Measurements from ENCODE around the gene CDHR3. TPM values are rescaled to one million over a fixed set of nuclear protein-coding genes. Genes with fewer than 3 reads are reported as not detected.

CDHR3 gene
- polyA plus RNA-seq, 1 donor from 2014 or later, result 2.9 TPM

DNA sequence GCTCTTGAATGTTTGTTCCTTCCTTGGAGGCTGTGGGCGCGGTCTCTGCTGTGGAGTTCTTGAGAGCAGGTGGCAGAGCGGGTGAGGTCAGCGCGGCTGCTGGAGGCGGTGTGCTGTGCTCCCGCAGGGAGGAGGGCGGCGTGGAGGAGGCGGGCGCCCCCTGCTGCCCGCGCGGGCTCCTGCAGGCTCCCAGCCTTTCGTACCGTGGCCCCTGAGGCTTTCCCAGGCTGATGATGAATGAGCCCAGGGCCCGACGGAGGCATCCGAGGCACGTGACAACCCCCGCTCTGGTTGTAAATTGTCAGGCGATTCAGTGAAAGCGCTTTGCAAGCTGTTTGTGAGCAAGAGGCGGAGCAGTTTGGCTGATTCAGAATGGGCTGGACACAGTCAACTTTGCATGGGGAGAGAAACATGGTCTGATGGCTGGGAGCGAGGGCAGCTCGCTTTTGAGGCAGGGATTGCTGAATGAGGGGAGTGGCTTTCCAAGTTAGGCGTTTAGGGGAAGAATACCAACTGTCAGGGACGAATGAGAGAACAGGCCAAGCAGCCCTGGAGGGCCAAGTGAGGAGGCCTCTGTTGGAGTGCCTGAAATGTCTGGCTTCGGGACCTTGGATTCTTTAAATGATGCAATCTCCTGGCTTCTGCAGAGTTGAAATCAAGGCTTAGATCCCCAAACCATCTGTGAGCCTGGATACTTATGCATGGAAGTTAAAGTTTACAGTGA is 46.6 kb downstream of the CDHR3 start:
- Histone ChIP-seq H3K9me3 (ENCODE audit: low read length) (no peaks in the 10 kb centered on the region), H3K27ac (ENCODE audit: low read length) (no peak overlapping the region), H4K20me1 (ENCODE audit: insufficient read depth) (no peaks in the 10 kb centered on the region), H3K27me3 (ENCODE audit: insufficient read depth, low read depth, low read length) (no peaks in the 10 kb centered on the region), H3K9me2 (ENCODE audit: insufficient read depth, low read length) (no peaks in the 10 kb centered on the region), H3K9ac (ENCODE audit: low read length) (no peak overlapping the region), H2AFZ (ENCODE audit: low read depth, low read length) (no peak overlapping the region), H3K4me3 (ENCODE audit: low read length) (peak overlapping the region; percentile 20), H3K36me3 (ENCODE audit: insufficient read depth, low read length) (no peaks in the 10 kb centered on the region), H3K4me2 (ENCODE audit: low read length) (no peak overlapping the region), H3K79me2 (replicated peaks; ENCODE audit: insufficient read depth, low read length) (no peaks in the 10 kb centered on the region), H3F3A (ENCODE audit: insufficient read depth, low read length, poor library complexity, severe bottlenecking) (no peaks in the 10 kb centered on the region)
- no peak for TF ChIP-seq POLR2AphosphoS5 (IDR thresholded peaks at IDR 0.05)
- TF ChIP-seq MXI1 (conservative IDR thresholded peaks at IDR 0.05; ENCODE audit: poor library complexity, severe bottlenecking), result no peak
- TF ChIP-seq CTCF (IDR thresholded peaks at IDR 0.05; ENCODE audit: poor library complexity, severe bottlenecking), result peak; percentile 83
- TF ChIP-seq EZH2 (IDR thresholded peaks at IDR 0.05; ENCODE audit: borderline replicate concordance, insufficient read depth, low read length, poor library complexity, severe bottlenecking), result no peak
- no peak for TF ChIP-seq EP300 (conservative IDR thresholded peaks at IDR 0.05; ENCODE audit: poor library complexity, severe bottlenecking)
- TF ChIP-seq RAD21 (conservative IDR thresholded peaks at IDR 0.05), result peak; percentile 73
- TF ChIP-seq SMC3 (conservative IDR thresholded peaks at IDR 0.05; ENCODE audit: poor library complexity), result peak; percentile 80

DNA sequence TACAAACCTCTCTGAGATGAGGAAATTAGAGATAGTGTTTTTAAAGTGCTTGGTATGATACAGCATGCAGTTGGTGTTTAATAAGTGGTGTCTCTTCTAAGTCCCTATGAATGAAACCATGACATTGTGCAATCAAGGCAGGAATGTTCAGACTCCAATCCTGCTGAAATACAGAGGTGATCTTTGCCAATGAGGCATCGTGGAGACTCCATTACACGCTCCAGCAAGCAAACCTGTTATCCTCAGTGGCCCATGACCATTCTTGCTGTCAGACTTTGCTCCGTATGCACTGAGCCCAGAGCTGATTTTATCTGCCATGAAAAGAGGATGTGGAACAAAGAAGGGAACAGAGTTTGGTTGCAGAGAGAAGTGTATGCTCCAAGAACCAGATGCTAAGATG is 47.3 kb downstream of the CDHR3 start:
- H3K4me2 ChIP-seq (ENCODE audit: low read length), result no peak overlapping the region
- no peaks in the 10 kb centered on the region for H3K36me3 ChIP-seq (ENCODE audit: insufficient read depth, low read length)
- H3K9me2 ChIP-seq (ENCODE audit: insufficient read depth, low read length), result no peaks in the 10 kb centered on the region
- H3K27me3 ChIP-seq (ENCODE audit: insufficient read depth, low read depth, low read length), result no peaks in the 10 kb centered on the region
- TF ChIP-seq EZH2 (IDR thresholded peaks at IDR 0.05; ENCODE audit: borderline replicate concordance, insufficient read depth, low read length, poor library complexity, severe bottlenecking) (no peak), EP300 (conservative IDR thresholded peaks at IDR 0.05; ENCODE audit: poor library complexity, severe bottlenecking) (no peak), MXI1 (conservative IDR thresholded peaks at IDR 0.05; ENCODE audit: poor library complexity, severe bottlenecking) (no peak)
- H3K27ac ChIP-seq (ENCODE audit: low read length), result no peak overlapping the region
- no peak overlapping the region for H3K4me3 ChIP-seq (ENCODE audit: low read length)
- H3K9me3 ChIP-seq (ENCODE audit: low read length), result no peaks in the 10 kb centered on the region
- no peak overlapping the region for H2AFZ ChIP-seq (ENCODE audit: low read depth, low read length)
- H3K79me2 ChIP-seq (replicated peaks; ENCODE audit: insufficient read depth, low read length), result no peaks in the 10 kb centered on the region
- H3F3A ChIP-seq (ENCODE audit: insufficient read depth, low read length, poor library complexity, severe bottlenecking), result no peaks in the 10 kb centered on the region
- no peak overlapping the region for H3K9ac ChIP-seq (ENCODE audit: low read length)
- H4K20me1 ChIP-seq (ENCODE audit: insufficient read depth), result no peaks in the 10 kb centered on the region

DNA sequence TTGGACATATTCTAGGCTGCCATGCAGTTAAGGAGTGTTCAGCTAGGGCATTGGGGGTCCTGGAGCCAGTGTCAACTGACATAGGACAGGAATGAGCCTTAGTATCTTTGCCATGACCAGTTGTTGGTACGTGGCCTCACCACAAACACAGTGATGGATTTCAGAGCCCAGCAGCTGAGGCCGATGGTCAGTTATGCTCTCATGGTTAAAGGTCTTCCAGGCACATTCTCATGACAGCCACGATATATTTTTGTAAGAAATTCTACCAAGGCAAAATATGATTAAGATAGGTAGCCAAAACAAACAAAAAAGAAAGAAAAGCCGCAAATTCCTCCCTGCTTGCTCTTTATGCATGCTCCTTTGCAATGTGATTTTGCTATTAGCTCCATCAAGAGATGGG is 47.8 kb downstream of the CDHR3 start:
- Histone ChIP-seq H3K27me3 (ENCODE audit: insufficient read depth, low read depth, low read length) (no peaks in the 10 kb centered on the region), H3K9me2 (ENCODE audit: insufficient read depth, low read length) (no peaks in the 10 kb centered on the region), H3K9me3 (ENCODE audit: low read length) (no peaks in the 10 kb centered on the region), H3F3A (ENCODE audit: insufficient read depth, low read length, poor library complexity, severe bottlenecking) (no peaks in the 10 kb centered on the region), H3K36me3 (ENCODE audit: insufficient read depth, low read length) (no peaks in the 10 kb centered on the region), H4K20me1 (ENCODE audit: insufficient read depth) (no peaks in the 10 kb centered on the region), H3K79me2 (replicated peaks; ENCODE audit: insufficient read depth, low read length) (no peaks in the 10 kb centered on the region), H3K9ac (ENCODE audit: low read length) (no peak overlapping the region), H3K4me3 (ENCODE audit: low read length) (no peak overlapping the region), H2AFZ (ENCODE audit: low read depth, low read length) (no peak overlapping the region), H3K4me2 (ENCODE audit: low read length) (no peak overlapping the region), H3K27ac (ENCODE audit: low read length) (no peak overlapping the region)
- TF ChIP-seq SMC3 (conservative IDR thresholded peaks at IDR 0.05; ENCODE audit: poor library complexity), result no peak
- no peak for TF ChIP-seq CTCF (IDR thresholded peaks at IDR 0.05; ENCODE audit: poor library complexity, severe bottlenecking)
- no peak for TF ChIP-seq RAD21 (conservative IDR thresholded peaks at IDR 0.05)
- no peak for TF ChIP-seq MXI1 (conservative IDR thresholded peaks at IDR 0.05; ENCODE audit: poor library complexity, severe bottlenecking)
- no peak for TF ChIP-seq REST (IDR thresholded peaks at IDR 0.05; ENCODE audit: borderline replicate concordance)
- no peak for TF ChIP-seq TAF1 (IDR thresholded peaks at IDR 0.05; ENCODE audit: low read depth)
- TF ChIP-seq EZH2 (IDR thresholded peaks at IDR 0.05; ENCODE audit: borderline replicate concordance, insufficient read depth, low read length, poor library complexity, severe bottlenecking), result no peak
- TF ChIP-seq POLR2AphosphoS5 (IDR thresholded peaks at IDR 0.05), result no peak
- TF ChIP-seq EP300 (conservative IDR thresholded peaks at IDR 0.05; ENCODE audit: poor library complexity, severe bottlenecking), result no peak
